SH-SY5Y (cell line): ENCODE data around the gene ARHGAP9.

ENCODE experiments used
- GATA2 ChIP-seq: IDR thresholded peaks from 2 replicates; pipeline ENCODE4 v1.6.1; 2011; ENCODE audit warnings: mild to moderate bottlenecking, low read depth, low read length
- GATA3 ChIP-seq: IDR thresholded peaks from 2 replicates; pipeline ENCODE4 v1.6.1; 2011; ENCODE audit warnings: low read depth, mild to moderate bottlenecking, low read length, moderate library complexity

DNA sequence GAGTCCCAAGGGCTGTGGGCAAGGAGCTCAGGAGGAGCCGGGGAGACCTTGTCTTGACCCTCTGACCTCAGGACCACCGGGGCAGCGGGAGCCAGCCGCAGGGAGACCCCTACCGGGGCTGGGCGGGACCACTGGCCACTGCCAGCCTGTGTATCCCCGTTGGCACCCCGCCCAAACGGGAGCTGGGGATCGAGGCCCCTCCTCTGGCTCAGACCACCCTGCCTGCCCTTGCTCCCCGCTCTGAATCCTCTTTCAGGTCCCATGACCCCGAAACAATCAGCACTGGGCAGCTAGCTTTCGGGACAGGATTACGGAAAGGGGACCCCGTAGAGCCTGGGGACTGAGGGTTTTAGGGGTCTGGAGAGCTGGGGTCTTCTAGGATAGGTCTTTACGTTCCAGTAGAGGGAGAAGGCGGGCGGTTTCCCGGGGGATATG, 18.8 kb downstream of the ARHGAP9 start:
- TF ChIP-seq GATA3 (no peak), GATA2 (no peak)
